Ovary (tissue), 9 donors: ENCODE measurements around the gene KBTBD12. TPM values are rescaled to one million over a fixed set of nuclear protein-coding genes. Genes with fewer than 3 reads are reported as not detected.

Source experiments
- DNase-seq, 5 donors: peaks; one replicate each; pipeline ENCODE4 v3.0.0-alpha.2; 2019 to 2020
- H3K27ac ChIP-seq, 2 donors: fragments of 200-600 bp; one replicate each; pipeline versions ENCODE4 v1.5.1 to v1.8.0; 2019 to 2022
- H3K27me3 ChIP-seq: fragments of 200-600 bp; one replicate; pipeline ENCODE4 v1.8.0; 2022
- H3K36me3 ChIP-seq: fragments of 200-600 bp; sonication (generic); one replicate; pipeline ENCODE4 v1.5.1; 2019
- H3K4me1 ChIP-seq: one replicate; pipeline ENCODE4 v1.8.1; 2013; ENCODE audit warnings: mild to moderate bottlenecking, moderate library complexity; ENCODE audit not compliant: insufficient read depth
- H3K4me3 ChIP-seq: fragments of 200-600 bp; sonication (generic); one replicate; pipeline ENCODE4 v1.5.1; 2017
- H3K9me3 ChIP-seq, 2 donors: fragments of 200-600 bp in 1 of 2; sonication (generic) in 1 of 2; one replicate each; pipeline versions ENCODE4 v1.5.1 to v1.8.1; 2013 to 2019; ENCODE audit warnings: mild to moderate bottlenecking in 1 of 2, moderate library complexity in 1 of 2
- EP300 ChIP-seq: sonication (generic); formaldehyde crosslinking; IDR thresholded peaks from one replicate; pipeline ENCODE4 v1.6.1; 2017; ENCODE audit warnings: antibody characterized with exemption
- POLR2A ChIP-seq: fragments of 450-650 bp; IDR thresholded peaks from one replicate; pipeline ENCODE4 v1.6.1; 2017; ENCODE audit warnings: antibody characterized with exemption, mild to moderate bottlenecking, moderate library complexity
- WGBS, 3 donors: extraction: QIAGEN DNeasy Blood & Tissue Kit in 1 of 3; methylation state at CpG; one replicate each; pipeline versions ENCODE4 v1.1.5 to v1.1.7; 2013 to 2017; 5-methylcytosine and 5-hydroxymethylcytosine counted together
- intact Hi-C, 4 donors: fragments of 100-400 bp; cut with DNase I; formaldehyde crosslinking; loops; one replicate each; pipeline versions ENCODE4 v1.11.0 to v1.15.1; 2022 to 2023
- polyA plus RNA-seq, 2 donors: library from polyadenylated mRNA; stranded (reverse); fragments of 200-250 nt in 1 of 2; fragments of 350-450 nt in 1 of 2; fragmentation: Illumina TruSeq in 1 of 2; extraction: RNeasy Lipid Tissue Mini Kit (QIAGEN cat#74804) in 1 of 2; gene quantifications; one replicate each; pipeline ENCODE4 v1.2.3, GENCODE V29; 2013 to 2014
- total RNA-seq, 7 donors: library from RNA; depleted of rRNA in 2 of 7; stranded (reverse); fragments of >200 nt in 2 of 7; fragmentation: NEBNext Ultra II Directional in 3 of 7; extraction: Animal tissue kit (Norgen Biotek cat#: 25700) in 3 of 7; gene quantifications; one replicate each; pipeline versions ENCODE4 v1.1.0 to v1.2.4, GENCODE V29; 2016 to 2023
- TF ChIP-seq, protein P1 (sequence below), 3 donors: fragments of 450-650 bp in 2 of 3; fragments of 200-600 bp in 1 of 3; IDR thresholded peaks; one replicate each; pipeline versions ENCODE4 v1.5.1 to v1.8.0; 2016 to 2022; ENCODE audit warnings: antibody characterized with exemption in 3 of 3, mild to moderate bottlenecking in 1 of 3
- donor health status: DM: no; HTN: no; CAD: no; lungs with moderate emphysema.
- donor health status: DM: no; HTN: no; CAD: no.
- donor health status: Bipolar disorder and iron deficiency.
- donor health status: DM: yes; HTN: yes; CAD: no.
- donor health status: DM: no; HTN: no; CAD: no.
- donor health status: DM: yes; HTN: yes; CAD: no.

Gene KBTBD12
- total and polyA plus RNA-seq, 9 donors, result 0.12 to 1.1 (median 0.42) TPM; not detected in 2

DNA sequence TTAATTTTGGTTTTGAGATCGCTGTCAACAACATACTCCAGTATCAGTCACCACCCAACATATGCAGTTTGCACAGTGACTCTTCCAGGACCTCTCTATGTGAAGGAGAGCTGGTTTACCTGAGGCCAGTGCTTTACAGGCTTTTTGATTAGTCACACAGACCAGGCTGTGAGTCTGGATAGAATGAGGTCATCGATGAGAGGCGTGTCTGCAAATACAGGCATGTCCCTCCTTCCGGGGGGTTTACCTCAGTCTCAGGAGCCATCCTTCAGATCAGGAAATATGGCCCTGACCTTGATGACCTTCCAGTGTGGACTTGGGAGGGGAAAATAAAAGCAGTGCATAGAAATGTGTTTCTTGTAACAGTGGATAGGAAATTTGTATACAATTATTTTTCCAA is 46.9 kb downstream of the KBTBD12 start:
- WGBS, 3 donors, result 90 to 91% (median 91%) methylated on average over 4 of the region's 4 CpGs
- Histone ChIP-seq H3K27me3 (no peaks in the 10 kb centered on the region), H3K36me3 (no peaks in the 10 kb centered on the region), H3K4me3 (no peak overlapping the region), H3K9me3 (no peaks in the 10 kb centered on the region), H3K27ac (no peak overlapping the region), H3K4me1 (no peaks in the 10 kb centered on the region)
- DNase-seq, result no peak
- intact Hi-C loops, result no loop called here
- TF ChIP-seq, protein P1, sequence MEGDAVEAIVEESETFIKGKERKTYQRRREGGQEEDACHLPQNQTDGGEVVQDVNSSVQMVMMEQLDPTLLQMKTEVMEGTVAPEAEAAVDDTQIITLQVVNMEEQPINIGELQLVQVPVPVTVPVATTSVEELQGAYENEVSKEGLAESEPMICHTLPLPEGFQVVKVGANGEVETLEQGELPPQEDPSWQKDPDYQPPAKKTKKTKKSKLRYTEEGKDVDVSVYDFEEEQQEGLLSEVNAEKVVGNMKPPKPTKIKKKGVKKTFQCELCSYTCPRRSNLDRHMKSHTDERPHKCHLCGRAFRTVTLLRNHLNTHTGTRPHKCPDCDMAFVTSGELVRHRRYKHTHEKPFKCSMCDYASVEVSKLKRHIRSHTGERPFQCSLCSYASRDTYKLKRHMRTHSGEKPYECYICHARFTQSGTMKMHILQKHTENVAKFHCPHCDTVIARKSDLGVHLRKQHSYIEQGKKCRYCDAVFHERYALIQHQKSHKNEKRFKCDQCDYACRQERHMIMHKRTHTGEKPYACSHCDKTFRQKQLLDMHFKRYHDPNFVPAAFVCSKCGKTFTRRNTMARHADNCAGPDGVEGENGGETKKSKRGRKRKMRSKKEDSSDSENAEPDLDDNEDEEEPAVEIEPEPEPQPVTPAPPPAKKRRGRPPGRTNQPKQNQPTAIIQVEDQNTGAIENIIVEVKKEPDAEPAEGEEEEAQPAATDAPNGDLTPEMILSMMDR (IDR thresholded peaks at IDR 0.05), result no peak
- no peak for TF ChIP-seq POLR2A
- no peak for TF ChIP-seq EP300

- no peaks in the 10 kb centered on the region for H3K9me3 ChIP-seq
- no peak for TF ChIP-seq EP300
- TF ChIP-seq POLR2A, result no peak
- H3K4me1 ChIP-seq, result no peaks in the 10 kb centered on the region
- no peaks in the 10 kb centered on the region for H3K27me3 ChIP-seq
- DNase-seq, result no peak
- no peaks in the 10 kb centered on the region for H3K36me3 ChIP-seq
- WGBS, 3 donors, result 91 to 96% (median 93%) methylated on average over 5 of the region's 5 CpGs
- no peak overlapping the region for H3K4me3 ChIP-seq
- no peak overlapping the region for H3K27ac ChIP-seq
- intact Hi-C loops, result no loop called here
Observed at GRCh38 chr3:127962937-127963336, 47.9 kb downstream of the KBTBD12 start.

DNA sequence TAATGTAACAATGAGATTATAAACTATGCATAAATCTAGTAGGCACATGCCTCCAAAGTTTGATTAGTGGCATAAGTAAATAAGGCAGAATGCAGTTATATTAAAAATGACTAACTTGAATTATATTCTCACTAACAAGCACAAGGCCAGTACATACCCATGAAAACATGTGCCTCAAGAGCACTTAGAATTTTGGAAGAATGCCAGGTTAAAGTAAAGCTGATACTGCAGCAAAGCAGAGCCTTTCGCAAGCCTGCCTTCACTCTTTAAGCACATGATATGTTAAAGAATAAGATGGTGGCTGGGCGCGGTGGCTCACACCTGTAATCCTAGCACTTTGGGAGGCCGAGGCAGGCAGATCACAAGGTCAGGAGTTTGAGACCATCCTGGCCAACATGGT is 49.0 kb downstream of the KBTBD12 start:
- 80 to 89% (median 84%) methylated on average over 4 of the region's 4 CpGs for WGBS, 3 donors
- Histone ChIP-seq H3K36me3 (no peaks in the 10 kb centered on the region), H3K4me1 (no peaks in the 10 kb centered on the region), H3K27ac (no peak overlapping the region), H3K9me3 (no peaks in the 10 kb centered on the region), H3K4me3 (no peak overlapping the region), H3K27me3 (no peaks in the 10 kb centered on the region)
- intact Hi-C loops, result no loop called here
- no peak for DNase-seq
- TF ChIP-seq POLR2A, result no peak
- TF ChIP-seq, protein P1 (IDR thresholded peaks at IDR 0.05), result no peak
- TF ChIP-seq EP300, result no peak

GRCh38 chr3:127964816-127965215 is 49.8 kb downstream of the KBTBD12 start:
- Histone ChIP-seq H3K36me3 (no peaks in the 10 kb centered on the region), H3K27me3 (no peaks in the 10 kb centered on the region), H3K9me3 (no peaks in the 10 kb centered on the region), H3K4me3 (no peak overlapping the region), H3K4me1 (no peaks in the 10 kb centered on the region), H3K27ac (no peak overlapping the region)
- intact Hi-C loops, result no loop called here
- WGBS, 3 donors, result 54 to 65% (median 60%) methylated on average over 3 of the region's 3 CpGs
- no peak for DNase-seq
- TF ChIP-seq POLR2A, result no peak
- TF ChIP-seq, protein P1 (IDR thresholded peaks at IDR 0.05), result no peak
- TF ChIP-seq EP300, result no peak

- intact Hi-C loops, result no loop called here
- no peaks in the 10 kb centered on the region for H3K27me3 ChIP-seq
- WGBS, 3 donors, result 80 to 82% (median 81%) methylated on average over 1 of the region's 1 CpG
Observed at GRCh38 chr3:127967316-127967715, 52.3 kb downstream of the KBTBD12 start.

More at GRCh38 chr3:127967316-127967715, 52.3 kb downstream of the KBTBD12 start:
- Histone ChIP-seq H3K4me3 (no peak overlapping the region), H3K4me1 (no peaks in the 10 kb centered on the region), H3K9me3 (no peaks in the 10 kb centered on the region), H3K36me3 (no peaks in the 10 kb centered on the region), H3K27ac (no peak overlapping the region)
- no peak for DNase-seq
- TF ChIP-seq, protein P1 (IDR thresholded peaks at IDR 0.05), result no peak
- no peak for TF ChIP-seq EP300
- TF ChIP-seq POLR2A, result no peak
